Stimulated activated CD4-positive, alpha-beta T cell treated with anti-CD3 and anti-CD28 coated beads, Interleukin-1b, Interleukin-23, amount 100 ng/mL, for 24 hours (primary cell): ENCODE data around the gene CBX8.
A peak's percentile ranks its signal among the peaks of the same experiment; 100 is the strongest.

ENCODE experiments used
- DNase-seq, 4 experiments: peaks; one replicate each; pipeline ENCODE4 v3.0.0-alpha.2; 2020; ENCODE audit warnings: low read depth in 4 of 4, low spot score in 1 of 4

The CBX8 gene

DNA sequence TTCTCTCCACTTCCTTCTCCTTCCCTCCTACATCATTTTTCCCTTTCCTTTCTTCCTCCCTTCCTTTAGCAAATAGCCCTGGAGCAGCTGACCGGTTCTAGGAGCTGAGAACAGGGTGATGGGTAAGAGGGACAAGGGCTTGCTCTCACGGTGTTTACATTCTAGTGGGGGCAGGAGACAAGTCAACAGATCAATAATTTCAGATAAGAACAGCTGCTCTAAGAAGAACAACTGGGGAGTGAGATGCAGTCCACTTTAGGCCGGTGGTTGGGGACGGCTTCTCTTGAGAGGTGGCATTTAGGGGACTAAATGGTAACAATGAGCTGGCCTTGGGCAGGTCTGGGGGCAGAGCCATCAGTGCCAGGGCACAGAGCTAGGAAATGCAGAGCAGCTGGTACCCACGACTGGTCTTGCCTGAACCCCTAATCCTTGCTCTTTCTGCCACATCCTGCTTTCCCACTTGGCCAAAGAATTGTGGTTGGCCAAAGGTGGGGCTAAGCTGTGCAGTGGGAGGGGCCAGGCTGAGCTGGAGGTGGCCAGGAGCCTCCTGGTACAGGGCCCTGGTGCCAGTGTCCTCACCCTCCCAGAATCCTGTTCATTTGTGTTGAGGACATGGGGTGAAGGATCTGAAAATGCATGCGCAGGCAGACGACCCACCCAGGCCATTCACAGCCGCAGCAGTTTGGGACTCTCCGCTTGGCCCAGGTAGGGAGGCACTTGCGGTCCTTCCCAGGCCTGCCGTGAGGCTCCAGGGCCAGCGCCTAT, 24.6 kb upstream of the CBX8 start:
- DNase-seq: no peak

DNA sequence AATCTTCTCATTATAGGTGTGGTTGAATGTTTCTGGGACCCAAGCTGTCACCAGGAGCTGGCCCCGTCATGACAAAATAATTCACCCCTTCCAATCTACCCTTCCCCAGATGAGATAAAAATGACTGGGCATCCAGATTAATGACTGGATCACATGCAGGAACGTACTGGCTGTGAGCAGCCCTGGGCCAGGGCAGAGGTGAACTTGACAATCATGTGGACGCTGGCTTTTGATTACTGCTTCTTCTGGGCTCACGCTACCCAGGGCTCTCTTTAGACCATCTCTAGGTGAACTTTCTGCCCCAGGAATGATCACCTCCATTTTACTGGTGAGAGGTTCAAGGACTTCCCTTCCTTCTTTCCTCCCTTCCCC, 24.1 kb upstream of the CBX8 start:
- no peak for DNase-seq

GRCh38 chr17:79819534-79820276, 22.8 kb upstream of the CBX8 start:
- DNase-seq: no peak

GRCh38 chr17:79819085-79819484, 22.2 kb upstream of the CBX8 start:
- no peak for DNase-seq

DNA sequence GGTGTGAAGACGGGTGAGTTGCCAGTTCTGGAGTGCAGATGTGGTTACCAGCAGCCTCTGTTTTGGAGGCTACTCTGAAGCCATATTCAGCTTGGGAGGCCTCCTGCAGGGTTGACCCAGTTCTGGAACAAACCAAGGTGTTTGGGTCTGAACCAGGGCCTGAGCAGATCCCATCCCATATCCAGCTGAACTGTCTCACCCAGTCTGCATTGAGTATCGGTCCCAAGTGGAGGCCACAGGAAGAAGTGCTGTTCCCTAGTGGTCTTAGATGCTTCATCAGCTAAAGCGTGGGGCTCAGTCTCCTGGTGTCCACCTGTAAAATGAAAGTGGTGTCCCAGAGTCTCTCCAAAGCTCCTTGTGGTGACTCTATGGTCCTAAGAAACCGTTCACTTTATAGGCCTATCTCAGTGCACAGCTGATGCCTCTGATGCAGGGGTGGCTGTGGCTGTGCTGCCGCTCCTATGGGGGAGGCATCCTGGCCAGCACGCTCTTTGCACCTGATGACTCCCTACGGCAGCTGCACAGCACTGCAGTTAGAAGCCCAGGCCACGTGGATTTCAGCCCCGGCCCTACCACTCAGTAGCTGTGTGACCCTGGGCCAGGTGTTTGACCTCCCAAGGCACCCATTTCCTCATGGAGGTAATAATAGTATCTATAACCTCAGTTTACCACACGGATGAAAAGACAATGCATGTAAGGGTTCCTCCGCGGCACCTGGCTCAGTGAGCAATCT, 21.3 kb upstream of the CBX8 start:
- no peak for DNase-seq

GRCh38 chr17:79815836-79816461, 19.1 kb upstream of the CBX8 start:
- no peak for DNase-seq

DNA sequence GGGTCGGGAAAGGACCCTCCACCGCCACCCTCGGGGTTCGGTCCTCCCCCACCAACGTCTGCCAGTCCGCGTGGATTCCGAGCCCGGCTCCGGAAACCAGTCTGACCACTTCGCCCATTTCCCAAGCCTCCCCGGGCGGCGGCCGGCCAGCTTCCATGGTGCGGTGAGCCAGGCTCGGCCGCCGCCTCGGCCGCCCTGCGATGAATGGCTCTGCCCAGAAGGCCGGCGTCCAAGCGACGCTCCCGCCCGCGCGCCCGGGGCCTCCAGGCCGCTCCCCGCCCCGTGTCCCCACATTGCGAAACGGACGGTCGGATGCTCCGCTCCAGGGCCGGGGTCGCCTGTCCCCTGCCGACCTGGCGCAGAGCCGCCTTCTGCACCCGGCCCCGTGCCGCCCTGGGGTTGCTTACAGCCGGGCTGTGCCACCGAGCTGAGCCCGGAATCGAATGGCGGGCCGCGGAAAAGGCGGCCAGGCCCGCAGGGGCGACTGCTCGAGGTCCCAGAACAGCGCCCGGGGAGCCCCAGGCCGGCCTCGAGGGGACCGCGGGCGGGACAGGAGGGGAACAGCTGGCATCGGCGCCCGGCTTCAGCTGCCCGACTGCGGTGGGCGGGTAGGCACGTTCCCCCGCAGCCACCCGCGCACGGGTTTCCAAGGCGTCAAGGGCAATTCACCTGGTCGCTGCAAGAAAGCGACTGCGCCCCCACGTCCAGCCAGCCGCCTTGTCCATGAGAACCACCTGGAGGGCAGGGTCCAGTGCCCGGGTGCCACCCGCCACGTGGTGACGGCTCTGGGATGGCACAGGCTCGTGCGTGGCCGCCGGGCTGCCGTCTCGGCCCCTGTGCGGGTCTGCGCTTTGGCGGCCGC, 18.3 kb upstream of the CBX8 start:
- no peak for DNase-seq

- DNase-seq: no peak
Measured at GRCh38 chr17:79814127-79814973, 17.5 kb upstream of the CBX8 start.

DNA sequence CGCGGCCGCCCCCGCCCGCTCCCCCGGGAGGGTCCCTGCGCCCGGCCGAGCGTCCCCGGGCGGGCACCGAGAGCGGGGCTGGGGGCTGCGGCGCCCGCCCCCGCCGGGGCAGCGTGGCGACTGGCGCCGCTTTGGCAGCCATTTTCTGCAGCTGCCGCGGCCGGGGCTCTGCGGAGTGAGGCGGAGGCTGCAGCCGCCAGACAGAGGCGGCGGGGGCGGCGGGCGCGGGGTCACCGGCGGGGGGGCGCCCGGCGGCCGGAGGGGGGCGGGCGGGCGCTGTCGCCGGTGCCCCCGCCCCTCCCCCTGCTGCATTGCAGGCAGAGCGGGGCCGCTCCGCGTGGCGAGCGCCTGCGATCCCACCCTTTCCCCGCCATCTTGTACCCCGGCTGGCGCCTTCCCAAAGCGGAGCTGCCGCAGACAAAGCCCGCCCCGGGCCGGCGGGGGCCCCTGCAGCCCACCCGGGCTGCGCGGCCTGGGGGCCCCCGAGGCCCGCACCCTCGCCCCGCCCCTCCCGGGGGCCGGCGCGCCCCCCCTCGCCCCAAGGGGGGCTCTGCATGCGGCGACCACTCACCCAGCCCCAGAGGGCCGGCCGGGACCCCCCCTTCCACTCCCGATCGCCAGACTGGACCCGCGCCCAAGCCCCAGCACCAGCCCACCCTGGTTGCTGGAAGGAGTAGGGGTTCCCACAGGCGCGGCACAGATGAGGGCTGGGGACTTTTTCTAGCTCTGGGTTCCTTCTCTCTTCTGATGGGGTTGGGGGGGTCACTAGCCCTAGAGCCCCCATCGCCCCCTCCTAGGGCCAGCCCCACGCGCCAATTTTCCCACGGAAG, 16.6 kb upstream of the CBX8 start:
- no peak for DNase-seq

DNA sequence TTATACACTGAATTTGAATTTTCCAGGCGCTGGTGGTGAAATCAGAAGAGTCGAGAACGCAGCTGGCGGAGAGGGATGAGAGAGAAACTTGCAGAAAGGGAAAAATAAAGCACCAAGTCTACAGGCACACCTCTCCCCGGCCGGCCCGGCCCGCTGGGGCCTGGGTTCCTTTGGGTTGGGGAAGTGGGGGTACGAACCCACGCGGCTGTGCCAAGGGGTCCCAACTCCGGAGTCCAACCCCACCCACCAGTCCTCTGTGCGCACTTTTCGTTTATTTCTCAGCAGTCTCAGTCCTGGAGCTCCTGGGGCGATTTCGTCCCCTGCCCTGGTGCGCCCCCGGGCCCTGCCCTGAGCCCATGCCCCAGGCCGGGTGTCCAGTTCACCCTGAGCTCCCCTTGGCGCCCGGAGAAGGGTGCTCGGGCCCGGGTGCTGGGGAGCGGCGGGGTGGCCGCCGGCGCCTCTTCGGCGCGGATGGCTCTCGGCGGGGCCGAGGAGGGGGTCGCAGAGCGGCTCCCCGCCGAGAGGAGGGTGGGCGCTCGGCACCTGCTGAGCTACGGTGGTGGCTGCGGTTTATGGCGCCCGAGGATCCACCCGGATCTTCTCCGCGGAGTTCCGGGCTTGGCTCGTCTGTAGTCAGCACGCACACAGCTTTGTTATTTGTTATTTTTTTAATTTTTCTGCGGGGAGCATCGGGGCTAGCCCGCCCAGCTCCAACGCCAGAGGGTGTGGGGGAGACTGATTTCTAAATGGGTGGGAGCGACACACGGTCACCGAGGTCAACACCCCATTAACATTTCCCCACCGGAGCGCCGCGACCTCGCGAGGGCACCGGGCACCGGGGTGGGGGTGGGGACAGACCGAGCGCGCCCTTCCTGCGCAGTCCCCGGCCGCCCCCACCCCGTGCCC, 15.7 kb upstream of the CBX8 start:
- no peak for DNase-seq

- DNase-seq: no peak
Measured at GRCh38 chr17:79811868-79812352, 15.0 kb upstream of the CBX8 start.

DNA sequence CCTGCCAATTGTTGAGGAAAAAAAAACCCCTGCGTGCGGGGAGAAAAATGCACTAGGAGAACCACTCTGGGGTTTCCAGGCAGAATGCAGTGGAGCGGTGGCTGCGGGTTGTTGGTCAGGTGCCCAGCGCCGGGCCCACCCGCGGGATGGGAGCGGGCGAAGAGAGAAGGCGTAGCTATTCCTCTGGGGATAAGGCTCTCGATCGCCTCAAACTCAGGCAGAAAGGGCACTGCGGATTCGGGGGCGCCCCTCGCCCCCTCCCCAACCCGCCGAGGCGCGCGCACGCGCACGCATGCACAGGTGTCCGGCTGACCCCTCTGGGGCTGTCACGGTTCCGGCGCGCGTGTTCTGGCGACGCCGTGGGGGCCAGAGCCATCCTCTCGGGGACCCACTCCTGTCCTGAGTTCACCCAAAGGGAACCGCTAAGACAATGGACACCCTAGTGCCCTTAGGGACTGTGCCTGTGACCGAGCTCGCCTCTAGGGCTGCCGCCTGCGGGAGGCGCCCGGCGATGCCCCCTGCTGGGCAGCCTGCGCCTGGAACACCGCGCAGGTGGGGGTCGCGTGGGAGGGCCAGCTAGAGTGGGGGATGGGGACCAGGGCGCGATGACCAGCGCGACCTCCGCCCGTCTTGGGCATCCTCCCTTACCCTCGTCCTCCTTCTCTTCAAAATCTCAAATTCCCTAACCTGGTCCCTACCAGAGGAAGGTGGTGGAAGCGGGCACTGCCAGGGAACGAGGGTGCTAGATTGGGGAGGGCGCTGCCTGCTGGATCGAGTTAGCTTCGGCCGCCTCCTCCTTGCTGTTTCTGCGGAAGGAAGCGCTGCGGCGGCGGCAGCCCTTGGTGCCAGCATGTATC, 14.4 kb upstream of the CBX8 start:
- no peak for DNase-seq

GRCh38 chr17:79810130-79811010, 13.5 kb upstream of the CBX8 start:
- DNase-seq: peak; percentile 40 to 71 (median 56)

DNA sequence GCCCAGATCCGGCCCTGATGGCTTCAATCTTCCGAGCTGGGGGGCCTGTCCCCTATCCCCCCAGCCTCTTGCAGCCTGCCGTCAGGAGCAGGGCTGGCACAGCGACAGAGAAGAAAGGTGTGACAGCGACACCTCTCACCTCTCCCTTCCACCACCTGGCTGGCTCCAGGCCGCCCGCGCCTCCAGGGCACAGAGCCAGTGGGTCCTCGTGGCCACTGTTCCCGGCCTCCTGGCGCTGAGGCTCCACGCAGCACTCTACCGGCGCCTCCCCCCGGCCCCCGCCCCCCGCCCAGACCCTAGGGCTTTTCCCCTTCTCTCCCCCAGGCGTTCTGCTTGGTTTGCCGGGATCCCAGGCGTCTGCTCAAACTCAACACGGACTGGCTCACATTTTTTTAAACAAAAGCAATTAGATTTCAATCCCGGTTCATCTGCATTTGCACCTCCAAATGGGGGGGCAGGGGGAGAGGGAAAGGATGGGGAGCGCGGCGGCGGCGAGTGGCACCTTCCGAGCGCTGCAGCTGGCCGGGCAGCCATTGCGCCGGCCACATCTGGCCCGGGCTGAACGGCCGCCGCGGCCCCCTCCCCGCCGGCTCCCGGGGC, 12.8 kb upstream of the CBX8 start:
- no peak for DNase-seq

- no peak for DNase-seq
Measured at GRCh38 chr17:79808763-79809529, 12.1 kb upstream of the CBX8 start.
